DLD1 (cell line): Measurements from ENCODE around the gene DBX2.
"Not testable (repeated sequence)": the region's sequence is repeated elsewhere in the genome, so short reads cannot be mapped to it uniquely, and the experiment has no call there.

ENCODE experiments used
- in situ Hi-C: cut with HindIII; loops from 2 replicates; pipeline ENCODE4 v1.10.0; 2017; ENCODE audit warnings: low sequenced_read_pairs

DBX2 gene

GRCh38 chr12:45012749-45013148 lies 38.1 kb downstream of the DBX2 start:
- in situ Hi-C loops: no loop called here

GRCh38 chr12:45010059-45010458 lies 40.8 kb downstream of the DBX2 start:
- in situ Hi-C loops: no loop called here

- in situ Hi-C loops: no loop called here
Observed at GRCh38 chr12:45008211-45008610, 42.7 kb downstream of the DBX2 start.

GRCh38 chr12:44999355-44999754 lies 51.5 kb downstream of the DBX2 start:
- in situ Hi-C loops: no loop called here

GRCh38 chr12:44993161-44993560 lies 57.7 kb downstream of the DBX2 start:
- in situ Hi-C loops: no loop called here

- in situ Hi-C loops: not testable (repeated sequence)
Observed at GRCh38 chr12:44984863-44985262, 66.0 kb downstream of the DBX2 start.

- in situ Hi-C loops: no loop called here
Observed at GRCh38 chr12:44979918-44980317, 71.0 kb downstream of the DBX2 start.

- in situ Hi-C loops: no loop called here
Observed at GRCh38 chr12:44976246-44976645, 74.7 kb downstream of the DBX2 start.

- in situ Hi-C loops: no loop called here
Observed at GRCh38 chr12:44972746-44973421, 78.0 kb downstream of the DBX2 start.

GRCh38 chr12:44968965-44969364 lies 81.9 kb downstream of the DBX2 start:
- in situ Hi-C loops: no loop called here
